Naive thymus-derived CD4-positive, alpha-beta T cell (primary cell): ENCODE data around the gene KRTAP4-6. TPM values are rescaled to one million over a fixed set of nuclear protein-coding genes. Genes with fewer than 3 reads are reported as not detected.
A peak's percentile ranks its signal among the peaks of the same experiment; 100 is the strongest.

Source experiments
- ATAC-seq: fragments of 150-1000 bp; cut with Tn5 transposase; 2 replicates; pipeline ENCODE4 v1.10.0; 2021; ENCODE audit warnings: mild to moderate bottlenecking, moderate library complexity
- CTCF ChIA-PET: fragments of 350-600 bp; sonication (Branson Sonifier 250); formaldehyde crosslinking; loops from one replicate; lab custom pipeline; 2021; ENCODE audit warnings: antibody characterized with exemption; lab: Charles Lee
- POLR2A ChIA-PET: fragments of 350-600 bp; sonication (Branson Sonifier 250); formaldehyde crosslinking; loops from one replicate; lab custom pipeline; 2021; ENCODE audit warnings: antibody characterized with exemption, inconsistent platforms; lab: Charles Lee
- DNase-seq, 9 donors: peaks; one replicate each; pipeline versions ENCODE4 v3.0.0 to v3.0.0-alpha.2; 2020 to 2022; ENCODE audit warnings: mixed read lengths in 1 of 9
- H3K27ac ChIP-seq: one replicate; pipeline ENCODE4 v1.7.0; 2013; ENCODE audit warnings: mild to moderate bottlenecking, low read depth, low read length, moderate library complexity
- H3K27me3 ChIP-seq, 2 donors: one replicate each; pipeline ENCODE4 v1.7.0; 2013; ENCODE audit warnings: low read length in 2 of 2, mild to moderate bottlenecking in 2 of 2, moderate library complexity in 2 of 2; ENCODE audit not compliant: control insufficient read depth in 2 of 2, insufficient read depth in 2 of 2
- H3K36me3 ChIP-seq, 3 experiments: 1 replicate in 2 of 3; 2 replicates in 1 of 3; pipeline ENCODE4 v1.7.0; 2013; ENCODE audit warnings: low read length in 3 of 3, mild to moderate bottlenecking in 3 of 3, moderate library complexity in 1 of 3; ENCODE audit not compliant: insufficient read depth in 3 of 3, control insufficient read depth in 2 of 3
- H3K4me1 ChIP-seq, 2 donors: one replicate each; pipeline ENCODE4 v1.7.0; 2013; ENCODE audit warnings: low read length in 2 of 2, mild to moderate bottlenecking in 2 of 2, moderate library complexity in 1 of 2; ENCODE audit not compliant: control insufficient read depth in 2 of 2, insufficient read depth in 2 of 2
- H3K4me3 ChIP-seq: 2 replicates; pipeline ENCODE4 v1.7.0; 2013; ENCODE audit warnings: mild to moderate bottlenecking, low read length
- H3K9me3 ChIP-seq, 3 experiments: 1 replicate in 2 of 3; 2 replicates in 1 of 3; pipeline ENCODE4 v1.7.0; 2013; ENCODE audit warnings: low read length in 3 of 3; ENCODE audit not compliant: control insufficient read depth in 2 of 3
- H3K27ac Mint-ChIP-seq, 9 donors: one replicate each; pipeline ENCODE4 v1.8.0; 2020 to 2022; ENCODE audit warnings: mixed read lengths in 9 of 9, mild to moderate bottlenecking in 8 of 9, moderate library complexity in 5 of 9, inconsistent platforms in 2 of 9
- H3K27me3 Mint-ChIP-seq, 5 donors: one replicate each; pipeline ENCODE4 v1.8.0; 2021 to 2022; ENCODE audit warnings: mixed read lengths in 5 of 5, mild to moderate bottlenecking in 1 of 5
- H3K36me3 Mint-ChIP-seq, 5 donors: one replicate each; pipeline ENCODE4 v1.8.0; 2020 to 2022; ENCODE audit warnings: mixed read lengths in 5 of 5, mild to moderate bottlenecking in 3 of 5, inconsistent platforms in 1 of 5
- H3K4me1 Mint-ChIP-seq, 7 donors: one replicate each; pipeline ENCODE4 v1.8.0; 2020 to 2022; ENCODE audit warnings: mixed read lengths in 7 of 7, mild to moderate bottlenecking in 3 of 7, inconsistent platforms in 1 of 7
- H3K4me3 Mint-ChIP-seq, 10 donors: one replicate each; pipeline ENCODE4 v1.8.0; 2020 to 2022; ENCODE audit warnings: mild to moderate bottlenecking in 10 of 10, mixed read lengths in 10 of 10, moderate library complexity in 6 of 10, inconsistent platforms in 2 of 10
- H3K9me3 Mint-ChIP-seq, 11 donors: one replicate each; pipeline ENCODE4 v1.8.0; 2020 to 2022; ENCODE audit warnings: mixed read lengths in 11 of 11, mild to moderate bottlenecking in 4 of 11, inconsistent platforms in 1 of 11, moderate library complexity in 1 of 11
- intact Hi-C, 2 donors: fragments of 100-400 bp; cut with micrococcal nuclease; formaldehyde crosslinking; loops; one replicate each; pipeline ENCODE4 v1.15.1; 2023
- polyA plus RNA-seq, 2 donors: library from polyadenylated mRNA; unstranded; fragments of 300-500 nt; fragmentation: Illumina TruSeq; gene quantifications; one replicate each; pipeline ENCODE4 v1.2.3, GENCODE V29; 2021
- total RNA-seq, 6 experiments: library from RNA in 5 of 6; stranded (reverse) in 5 of 6; gene quantifications; 1 replicate in 5 of 6; 2 replicates in 1 of 6; pipeline ENCODE4 v1.2.3 and lab custom pipeline; 2021 to 2026

The KRTAP4-6 gene
- total and polyA plus RNA-seq, 7 experiments from 2014 or later: not detected

DNA sequence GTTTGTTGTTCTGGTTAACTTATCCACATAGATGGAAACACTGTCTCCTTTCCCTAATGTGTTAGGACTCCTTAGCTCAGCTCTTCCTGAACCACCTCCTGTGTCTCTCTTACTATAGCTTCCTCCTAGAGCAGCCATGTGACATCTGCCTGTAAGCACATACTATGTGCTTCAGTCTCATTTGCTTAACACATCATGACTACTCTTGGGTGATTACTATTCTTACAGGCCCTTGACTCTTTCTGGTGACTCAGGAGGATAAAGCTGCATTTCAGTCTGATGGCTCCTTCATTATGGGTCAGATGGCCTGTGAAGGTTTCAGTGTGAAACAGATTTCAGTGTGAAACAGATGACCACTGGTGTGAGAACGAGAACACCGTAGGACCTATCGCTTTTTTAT, 38.0 kb upstream of the KRTAP4-6 start:
- Mint-ChIP-seq H3K27ac (peak overlapping the region in 1 of 9 donors; percentile 46), H3K36me3 (no peaks in the 10 kb centered on the region), H3K4me3 (no peak overlapping the region), H3K27me3 (peaks cover 0 to 9% (median 0%) of the 10 kb centered on the region in 5 donors), H3K4me1 (peaks cover 0 to 8% (median 3%) of the 10 kb centered on the region in 7 donors), H3K9me3 (no peaks in the 10 kb centered on the region)
- Histone ChIP-seq H3K9me3 (no peaks in the 10 kb centered on the region), H3K27ac (no peak overlapping the region), H3K4me1 (no peaks in the 10 kb centered on the region), H3K4me3 (no peak overlapping the region), H3K27me3 (no peaks in the 10 kb centered on the region), H3K36me3 (no peaks in the 10 kb centered on the region)
- DNase-seq (no peak), ATAC-seq (peak; percentile 32)
- CTCF ChIA-PET: no interaction called here
- POLR2A ChIA-PET: interaction anchor here (0.8 kb wide), 1 partner anchor 9 kb away, joined by 3 read pairs; no protein-coding TSS in a partner anchor
- intact Hi-C loops: no loop called here

DNA sequence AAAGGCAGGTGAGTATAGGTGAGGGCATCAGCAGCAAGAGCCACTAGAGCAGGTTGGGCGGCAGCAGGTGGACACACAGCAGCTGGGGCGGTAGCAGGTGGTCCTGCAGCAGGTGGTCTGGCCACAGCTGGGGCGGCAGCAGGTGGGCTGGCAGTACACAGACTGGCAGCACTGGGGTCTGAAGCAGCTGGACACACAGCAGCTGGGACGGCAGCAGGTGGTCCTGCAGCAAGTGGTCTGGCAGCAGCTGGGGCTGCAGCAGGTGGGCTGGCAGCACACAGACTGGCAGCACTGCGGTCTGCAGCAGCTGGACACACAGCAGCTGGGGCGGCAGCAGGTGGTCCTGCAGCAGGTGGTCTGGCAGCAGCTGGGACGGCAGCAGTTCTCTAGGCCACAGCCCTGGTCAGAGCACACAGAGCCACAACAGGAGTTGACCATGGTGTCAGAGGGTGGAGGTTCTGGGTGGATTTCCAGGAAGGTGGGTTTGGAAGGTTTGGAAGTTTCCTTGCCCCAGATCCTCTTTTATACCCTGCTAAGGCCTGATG, 37.5 kb upstream of the KRTAP4-6 start, which contains the start of gene KRTAP4-2:
Gene KRTAP4-2 (minus strand): TSS at position 495 of the 545 bp plus-strand sequence. CDS start 57 bp downstream, at position 438.
- Histone ChIP-seq H3K4me3 (no peak within 1 kb of the TSS), H3K36me3 (no peaks in the 10 kb centered on the region), H3K4me1 (no peaks in the 10 kb centered on the region), H3K9me3 (no peaks in the 10 kb centered on the region), H3K27me3 (no peaks in the 10 kb centered on the region), H3K27ac (no peak within 1 kb of the TSS)
- CTCF ChIA-PET: no interaction called here
- H3K9me3 Mint-ChIP-seq: no peaks in the 10 kb centered on the region
- H3K4me1 Mint-ChIP-seq: peaks cover 0 to 10% (median 5%) of the 10 kb centered on the region in 7 donors
- intact Hi-C loops: no loop called here
- H3K27ac Mint-ChIP-seq: peak within 1 kb of the TSS in 2 of 9 donors; percentile 41 to 46
- ATAC-seq (no peak), DNase-seq (no peak)
- no peaks in the 10 kb centered on the region for H3K36me3 Mint-ChIP-seq
- H3K4me3 Mint-ChIP-seq: no peak within 1 kb of the TSS
- peaks cover 0 to 10% (median 0%) of the 10 kb centered on the region in 5 donors for H3K27me3 Mint-ChIP-seq
- POLR2A ChIA-PET: no interaction called here

DNA sequence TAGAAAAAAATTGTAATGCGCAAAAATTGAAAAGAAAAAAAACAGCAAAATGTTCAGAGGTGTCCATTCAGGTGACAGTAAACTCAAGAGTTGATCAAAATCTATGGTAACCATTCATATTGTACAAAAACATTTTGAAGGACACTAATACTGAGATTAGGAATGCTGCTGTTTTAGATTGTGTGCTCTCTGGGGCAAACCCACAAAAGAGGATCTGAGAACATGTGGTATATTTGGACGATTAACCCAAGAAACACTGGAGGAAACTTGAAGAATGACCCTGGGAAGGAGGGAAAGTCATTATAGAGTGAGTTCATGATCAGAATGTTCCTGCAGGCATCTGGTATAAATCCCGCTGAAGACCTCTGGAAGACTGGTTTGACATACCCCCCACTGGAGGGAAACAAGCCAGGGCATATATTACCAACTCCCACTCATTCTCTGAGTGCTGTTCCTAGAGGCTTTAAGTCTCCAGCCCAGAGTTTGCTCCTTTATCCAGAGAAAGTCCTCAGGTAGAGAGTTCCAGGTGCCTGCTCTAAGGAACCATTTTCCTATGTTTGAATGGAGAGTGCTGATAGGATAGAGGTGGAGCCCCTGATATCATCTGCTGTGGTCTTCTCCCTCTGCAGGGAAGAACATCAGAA, 36.5 kb upstream of the KRTAP4-6 start:
- Mint-ChIP-seq H3K27me3 (peaks cover 0 to 10% (median 0%) of the 10 kb centered on the region in 5 donors), H3K27ac (no peak overlapping the region), H3K36me3 (no peaks in the 10 kb centered on the region), H3K9me3 (no peaks in the 10 kb centered on the region), H3K4me3 (no peak overlapping the region), H3K4me1 (peaks cover 0 to 12% (median 5%) of the 10 kb centered on the region in 7 donors)
- Histone ChIP-seq H3K4me3 (no peak overlapping the region), H3K36me3 (no peaks in the 10 kb centered on the region), H3K4me1 (no peaks in the 10 kb centered on the region), H3K27me3 (no peaks in the 10 kb centered on the region), H3K9me3 (no peaks in the 10 kb centered on the region), H3K27ac (no peak overlapping the region)
- DNase-seq (no peak), ATAC-seq (no peak)
- intact Hi-C loops: no loop called here
- ChIA-PET CTCF (no interaction called here), POLR2A (interaction anchor here (0.6 kb wide), 1 partner anchor 248 kb away, joined by 3 read pairs; no protein-coding TSS in a partner anchor)

DNA sequence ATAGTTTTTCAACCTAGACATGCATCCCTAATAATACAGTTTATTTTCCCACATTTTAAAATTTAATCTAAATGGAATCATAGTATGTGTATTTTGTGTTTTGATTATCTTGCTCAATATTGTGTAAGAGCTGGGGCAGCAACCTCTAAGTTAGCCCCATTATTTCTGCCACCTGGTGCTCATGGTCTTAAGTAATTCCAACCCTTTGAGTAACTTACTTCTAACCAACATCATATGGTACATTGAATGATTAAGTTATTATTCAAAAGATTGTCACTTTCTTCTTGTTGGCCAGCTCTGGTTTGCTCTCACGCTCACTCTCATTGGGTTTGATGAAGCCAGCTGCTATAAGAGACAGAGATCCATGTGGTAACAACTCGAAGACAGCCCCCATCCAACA, 31.5 kb upstream of the KRTAP4-6 start:
- Histone ChIP-seq H3K9me3 (no peaks in the 10 kb centered on the region), H3K36me3 (no peaks in the 10 kb centered on the region), H3K27ac (no peak overlapping the region), H3K4me1 (no peaks in the 10 kb centered on the region), H3K4me3 (no peak overlapping the region), H3K27me3 (no peaks in the 10 kb centered on the region)
- ATAC-seq: no peak
- intact Hi-C loops: no loop called here
- H3K4me1 Mint-ChIP-seq: peaks cover 0 to 10% (median 5%) of the 10 kb centered on the region in 7 donors
- H3K27ac Mint-ChIP-seq: no peak overlapping the region
- H3K9me3 Mint-ChIP-seq: no peaks in the 10 kb centered on the region
- no peak for DNase-seq
- H3K4me3 Mint-ChIP-seq: no peak overlapping the region
- CTCF ChIA-PET: no interaction called here
- H3K36me3 Mint-ChIP-seq: no peaks in the 10 kb centered on the region
- POLR2A ChIA-PET: interaction anchor here (0.6 to 0.9 kb wide), 2 partner anchors 13 to 356 kb away, joined by 3 read pairs; partner anchors contain the start of gene KRTAP4-1
- H3K27me3 Mint-ChIP-seq: peaks cover 0 to 4% (median 0%) of the 10 kb centered on the region in 5 donors

DNA sequence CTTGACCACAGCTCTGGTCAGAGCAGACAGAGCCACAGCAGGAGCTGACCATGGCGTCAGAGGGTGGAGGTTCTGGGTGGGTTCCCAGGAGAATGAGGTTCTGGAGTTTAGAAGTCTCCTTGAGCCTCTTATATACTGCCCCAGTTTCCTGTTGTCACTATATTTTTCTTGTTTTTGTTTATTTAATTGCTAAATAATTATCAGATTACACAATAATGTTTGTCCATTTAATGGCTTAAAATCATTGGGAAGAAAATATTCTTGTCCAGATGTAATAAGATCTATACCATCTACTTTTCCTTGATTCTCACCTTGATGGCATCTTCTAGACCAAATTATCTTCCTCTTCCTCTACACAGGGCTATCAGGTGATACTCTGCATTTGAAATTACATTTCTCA, 27.8 kb upstream of the KRTAP4-6 start, which contains the start of gene KRTAP4-3:
Gene KRTAP4-3 (minus strand): TSS at position 101 of the 400 bp plus-strand sequence. CDS start 49 bp downstream, at position 52.
- intact Hi-C loops: no loop called here
- no peaks in the 10 kb centered on the region for H3K9me3 Mint-ChIP-seq
- ChIA-PET CTCF (no interaction called here), POLR2A (no interaction called here)
- H3K4me1 Mint-ChIP-seq: peaks cover 0 to 4% (median 0%) of the 10 kb centered on the region in 7 donors
- H3K27me3 Mint-ChIP-seq: peaks cover 0 to 6% (median 0%) of the 10 kb centered on the region in 5 donors
- Histone ChIP-seq H3K27ac (no peak within 1 kb of the TSS), H3K9me3 (no peaks in the 10 kb centered on the region), H3K4me3 (no peak within 1 kb of the TSS), H3K36me3 (no peaks in the 10 kb centered on the region), H3K27me3 (no peaks in the 10 kb centered on the region), H3K4me1 (no peaks in the 10 kb centered on the region)
- ATAC-seq: no peak
- H3K4me3 Mint-ChIP-seq: no peak within 1 kb of the TSS
- peak within 1 kb of the TSS in 2 of 9 donors; percentile 43 to 77 for H3K27ac Mint-ChIP-seq
- no peaks in the 10 kb centered on the region for H3K36me3 Mint-ChIP-seq
- DNase-seq: no peak

DNA sequence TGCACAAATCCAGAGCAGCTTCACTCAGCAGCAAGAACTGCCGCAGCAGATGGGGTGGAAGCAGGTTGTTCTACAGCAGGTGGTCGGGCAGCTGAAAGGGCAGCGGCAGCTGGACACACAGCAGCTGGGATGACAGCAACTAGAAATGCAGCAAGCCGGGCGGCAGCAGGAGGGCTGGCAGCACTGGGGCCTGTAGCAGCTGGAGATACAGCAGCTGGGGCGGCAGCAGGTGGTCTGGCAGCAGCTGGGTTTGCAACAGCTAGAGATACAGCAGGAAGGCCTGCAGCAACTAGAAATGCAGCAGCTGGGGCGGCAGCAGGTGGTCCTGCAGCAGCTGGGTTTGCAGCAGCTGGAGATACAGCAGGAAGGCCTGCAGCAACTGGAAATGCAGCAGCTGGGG, 27.2 kb upstream of the KRTAP4-6 start:
- no peak for ATAC-seq
- Histone ChIP-seq H3K27ac (no peak overlapping the region), H3K9me3 (no peaks in the 10 kb centered on the region), H3K27me3 (no peaks in the 10 kb centered on the region), H3K36me3 (no peaks in the 10 kb centered on the region), H3K4me3 (no peak overlapping the region), H3K4me1 (no peaks in the 10 kb centered on the region)
- Mint-ChIP-seq H3K4me1 (peaks cover 0 to 4% (median 0%) of the 10 kb centered on the region in 7 donors), H3K9me3 (no peaks in the 10 kb centered on the region), H3K36me3 (no peaks in the 10 kb centered on the region), H3K27ac (peak overlapping the region in 2 of 9 donors; percentile 43 to 77), H3K4me3 (no peak overlapping the region), H3K27me3 (peaks cover 0 to 5% (median 0%) of the 10 kb centered on the region in 5 donors)
- POLR2A ChIA-PET: no interaction called here
- DNase-seq: no peak
- intact Hi-C loops: no loop called here
- CTCF ChIA-PET: interaction anchor here (0.7 kb wide), 1 partner anchor 205 kb away, joined by 5 read pairs; no protein-coding TSS in a partner anchor
